ENCODE results near the gene MYOZ1.

MYOZ1 gene

GRCh38 chr10:73593110-73593509 lies 48.2 kb downstream of the MYOZ1 start:
- no peak for DNase-seq (ENCODE audit: low read depth)

- DNase-seq (ENCODE audit: low read depth), result no peak
These were observed 49.2 kb downstream of the MYOZ1 start for GRCh38 chr10:73591935-73592699.

GRCh38 chr10:73590881-73591799 lies 50.1 kb downstream of the MYOZ1 start, which contains the start of gene USP54:
USP54 (minus strand) TSS chr10:73591342; CDS start chr10:73575658, 15,684 bp downstream.
- DNase-seq (ENCODE audit: low read depth), result no peak

- no peak for DNase-seq (ENCODE audit: low read depth)
These were observed 51.6 kb downstream of the MYOZ1 start for GRCh38 chr10:73589563-73590126.

- DNase-seq (ENCODE audit: low read depth), result no peak
These were observed 52.6 kb downstream of the MYOZ1 start for GRCh38 chr10:73588656-73589055.

- DNase-seq (ENCODE audit: low read depth), result peak; percentile 67
These were observed 54.7 kb downstream of the MYOZ1 start for GRCh38 chr10:73586583-73586984.

- no peak for DNase-seq (ENCODE audit: low read depth)
These were observed 55.9 kb downstream of the MYOZ1 start for GRCh38 chr10:73585327-73585726.

GRCh38 chr10:73584737-73585136 lies 56.5 kb downstream of the MYOZ1 start:
- no peak for DNase-seq (ENCODE audit: low read depth)

- DNase-seq (ENCODE audit: low read depth), result no peak
These were observed 59.4 kb downstream of the MYOZ1 start for GRCh38 chr10:73581918-73582317.

Measured in GM04504 (cell line).